PC-9 (cell line): ENCODE measurements around the gene GHR. TPM values are rescaled to one million over a fixed set of nuclear protein-coding genes. Genes with fewer than 3 reads are reported as not detected.

Experiments used
- BruUV-seq: library from RNA; stranded (reverse); fragments of 400-500 nt; replicated peaks from 2 replicates; lab custom pipeline; 2021; lab: Mats Ljungman, UMichigan
- CTCF ChIA-PET: fragments of 300-600 bp; sonication (Branson Sonifier 250); formaldehyde crosslinking; loops from one replicate; lab custom pipeline; 2022; ENCODE audit warnings: antibody characterized with exemption; lab: Charles Lee
- POLR2A ChIA-PET: fragments of 300-600 bp; sonication (Branson Sonifier 250); formaldehyde crosslinking; loops from one replicate; lab custom pipeline; 2022; ENCODE audit warnings: antibody characterized with exemption; ENCODE audit not compliant: unreplicated experiment; lab: Charles Lee
- DNase-seq, 2 experiments: peaks; one replicate each; pipeline versions ENCODE4 v3.0.0 to v3.0.0-alpha.2; 2015 to 2022; ENCODE audit warnings: mixed read lengths in 1 of 2
- H2AFZ ChIP-seq: fragments of 200-600 bp; sonication (generic); 2 replicates; pipeline ENCODE4 v1.8.1; 2017; ENCODE audit warnings: antibody characterized with exemption
- H3F3A ChIP-seq: fragments of 200-600 bp; sonication (generic); 2 replicates; pipeline ENCODE4 v1.8.1; 2017; ENCODE audit warnings: antibody characterized with exemption, mild to moderate bottlenecking, low read depth; ENCODE audit not compliant: insufficient read depth
- H3K27ac ChIP-seq: fragments of 200-600 bp; sonication (generic); 2 replicates; pipeline ENCODE4 v1.6.1; 2016; ENCODE audit warnings: mixed run types
- H3K27me3 ChIP-seq: fragments of 200-600 bp; sonication (generic); 2 replicates; pipeline ENCODE4 v1.6.1; 2016; ENCODE audit warnings: low read depth, mixed run types; ENCODE audit not compliant: insufficient read depth
- H3K36me3 ChIP-seq: fragments of 200-600 bp; sonication (generic); 2 replicates; pipeline ENCODE4 v1.6.1; 2016; ENCODE audit warnings: low read depth, mixed run types
- H3K4me1 ChIP-seq: fragments of 200-600 bp; sonication (generic); replicated peaks from 2 replicates; pipeline ENCODE4 v1.6.1; 2016; ENCODE audit warnings: mixed run types; ENCODE audit not compliant: insufficient read depth
- H3K4me2 ChIP-seq: fragments of 200-600 bp; sonication (generic); 2 replicates; pipeline ENCODE4 v1.6.1; 2017; ENCODE audit warnings: mixed run types
- H3K4me3 ChIP-seq: fragments of 200-600 bp; sonication (generic); 2 replicates; pipeline ENCODE4 v1.6.1; 2016; ENCODE audit warnings: mixed run types
- H3K79me2 ChIP-seq: fragments of 200-600 bp; sonication (generic); 2 replicates; pipeline ENCODE4 v1.6.1; 2017; ENCODE audit warnings: low read depth, mixed run types
- H3K9me2 ChIP-seq: fragments of 200-600 bp; sonication (generic); 2 replicates; pipeline ENCODE4 v1.8.1; 2017; ENCODE audit warnings: mild to moderate bottlenecking; ENCODE audit not compliant: insufficient read depth
- H3K9me3 ChIP-seq: fragments of 200-600 bp; sonication (generic); 2 replicates; pipeline ENCODE4 v1.8.1; 2016; ENCODE audit warnings: low read depth; ENCODE audit not compliant: insufficient read depth
- H4K20me1 ChIP-seq: fragments of 200-600 bp; sonication (generic); 2 replicates; pipeline ENCODE4 v1.8.1; 2017; ENCODE audit not compliant: insufficient read depth
- EZH2 ChIP-seq: fragments of 200-600 bp; sonication (generic); IDR thresholded peaks from 2 replicates; pipeline ENCODE4 v1.8.0; 2017; ENCODE audit warnings: antibody characterized with exemption, low read depth
- intact Hi-C: fragments of 100-400 bp; cut with micrococcal nuclease; formaldehyde crosslinking; loops from one replicate; pipeline ENCODE4 v1.10.0; 2022; ENCODE audit not compliant: unreplicated experiment
- total RNA-seq: library from RNA; stranded (reverse); gene quantifications from 2 replicates; pipeline ENCODE4 v1.2.3, GENCODE V29; 2021
- TF ChIP-seq, protein P1 (sequence below): fragments of 200-600 bp; sonication (generic); conservative IDR thresholded peaks from 2 replicates; pipeline ENCODE4 v1.6.1; 2017; ENCODE audit warnings: mixed run types, antibody characterized with exemption, mild to moderate bottlenecking, moderate library complexity

The GHR gene
- total RNA-seq, 1 experiment from 2014 or later = not detected

GRCh38 chr5:42629284-42629683 is 206.0 kb downstream of the GHR start:
- no TSS peak for BruUV-seq

DNA sequence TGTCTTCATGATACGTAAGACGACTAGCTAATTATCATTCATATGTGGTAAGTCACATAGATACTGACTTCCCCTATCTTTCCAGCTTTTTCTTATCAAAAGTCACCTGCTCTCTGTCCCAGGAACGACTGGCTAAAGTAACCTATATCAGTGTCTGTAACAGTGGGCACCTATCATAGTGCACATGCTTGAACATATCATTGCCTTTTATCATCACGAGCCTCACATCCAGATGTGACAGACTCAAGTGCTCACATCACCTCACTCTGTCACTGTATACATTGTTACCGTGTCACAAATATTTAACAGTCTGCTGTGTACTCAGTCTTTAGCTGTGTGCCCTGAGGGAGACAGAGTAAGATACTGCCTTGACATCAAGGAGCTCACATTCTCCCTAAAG is 208.0 kb downstream of the GHR start:
- ChIA-PET CTCF (no interaction called here), POLR2A (no interaction called here)
- no peaks in the 10 kb centered on the region for H3K27me3 ChIP-seq
- TF ChIP-seq EZH2 = no peak
- TF ChIP-seq, protein P1, sequence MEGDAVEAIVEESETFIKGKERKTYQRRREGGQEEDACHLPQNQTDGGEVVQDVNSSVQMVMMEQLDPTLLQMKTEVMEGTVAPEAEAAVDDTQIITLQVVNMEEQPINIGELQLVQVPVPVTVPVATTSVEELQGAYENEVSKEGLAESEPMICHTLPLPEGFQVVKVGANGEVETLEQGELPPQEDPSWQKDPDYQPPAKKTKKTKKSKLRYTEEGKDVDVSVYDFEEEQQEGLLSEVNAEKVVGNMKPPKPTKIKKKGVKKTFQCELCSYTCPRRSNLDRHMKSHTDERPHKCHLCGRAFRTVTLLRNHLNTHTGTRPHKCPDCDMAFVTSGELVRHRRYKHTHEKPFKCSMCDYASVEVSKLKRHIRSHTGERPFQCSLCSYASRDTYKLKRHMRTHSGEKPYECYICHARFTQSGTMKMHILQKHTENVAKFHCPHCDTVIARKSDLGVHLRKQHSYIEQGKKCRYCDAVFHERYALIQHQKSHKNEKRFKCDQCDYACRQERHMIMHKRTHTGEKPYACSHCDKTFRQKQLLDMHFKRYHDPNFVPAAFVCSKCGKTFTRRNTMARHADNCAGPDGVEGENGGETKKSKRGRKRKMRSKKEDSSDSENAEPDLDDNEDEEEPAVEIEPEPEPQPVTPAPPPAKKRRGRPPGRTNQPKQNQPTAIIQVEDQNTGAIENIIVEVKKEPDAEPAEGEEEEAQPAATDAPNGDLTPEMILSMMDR = no peak
- H3K9me2 ChIP-seq = no peaks in the 10 kb centered on the region
- H3K79me2 ChIP-seq = no peaks in the 10 kb centered on the region
- DNase-seq = no peak
- no TSS peak for BruUV-seq
- H3K4me3 ChIP-seq = no peak overlapping the region
- no peaks in the 10 kb centered on the region for H3K36me3 ChIP-seq
- no peak overlapping the region for H3K27ac ChIP-seq
- no peaks in the 10 kb centered on the region for H3K4me1 ChIP-seq
- H3K4me2 ChIP-seq = no peak overlapping the region
- no peaks in the 10 kb centered on the region for H3K9me3 ChIP-seq
- H3F3A ChIP-seq = no peaks in the 10 kb centered on the region
- H2AFZ ChIP-seq = no peak overlapping the region
- H4K20me1 ChIP-seq = no peaks in the 10 kb centered on the region
- intact Hi-C loops = loop anchor here (5.0 kb wide), 1 partner anchor 86 kb away; no protein-coding TSS in a partner anchor

More at GRCh38 chr5:42629284-42629683, 206.0 kb downstream of the GHR start:
- H4K20me1 ChIP-seq = no peaks in the 10 kb centered on the region
- TF ChIP-seq, protein P1 = no peak
- TF ChIP-seq EZH2 = no peak
- H3K9me3 ChIP-seq = no peaks in the 10 kb centered on the region
- H2AFZ ChIP-seq = no peak overlapping the region
- H3K9me2 ChIP-seq = no peaks in the 10 kb centered on the region
- H3K79me2 ChIP-seq = no peaks in the 10 kb centered on the region
- no peak overlapping the region for H3K4me2 ChIP-seq
- no peaks in the 10 kb centered on the region for H3K4me1 ChIP-seq
- no peaks in the 10 kb centered on the region for H3K27me3 ChIP-seq
- H3K36me3 ChIP-seq = no peaks in the 10 kb centered on the region
- no peaks in the 10 kb centered on the region for H3F3A ChIP-seq
- intact Hi-C loops = no loop called here
- ChIA-PET POLR2A (no interaction called here), CTCF (no interaction called here)
- no peak overlapping the region for H3K4me3 ChIP-seq
- no peak overlapping the region for H3K27ac ChIP-seq
- DNase-seq = no peak

DNA sequence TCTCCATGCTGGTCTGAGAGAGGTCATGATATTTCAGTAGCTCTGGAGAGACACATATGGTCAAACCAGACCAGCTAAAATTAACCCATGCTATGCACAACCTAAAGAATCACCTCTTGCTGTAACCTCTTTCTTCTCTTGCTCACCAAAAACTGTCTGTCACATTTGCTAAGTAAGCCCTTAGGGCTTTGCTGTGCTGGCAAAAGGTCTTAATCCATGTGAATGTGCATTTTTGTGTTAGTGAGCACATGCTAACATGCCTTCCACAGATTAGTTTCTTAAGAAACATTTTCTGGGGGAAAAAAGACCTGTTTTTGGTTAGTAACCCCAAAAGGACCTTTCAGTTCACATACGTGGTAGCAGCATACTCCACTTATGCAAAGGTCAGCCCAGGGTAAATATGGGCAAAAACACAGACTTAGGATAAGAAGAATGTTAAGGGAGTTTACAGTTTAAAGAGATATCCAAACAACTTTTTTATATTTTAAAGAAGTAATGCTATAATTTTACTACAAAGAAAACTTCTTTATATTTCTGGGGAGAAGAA is 209.2 kb downstream of the GHR start:
- Histone ChIP-seq H3K4me3 (no peak overlapping the region), H4K20me1 (no peaks in the 10 kb centered on the region; the same call in 1 of the 2 replicates), H3K27ac (no peak overlapping the region), H3K4me1 (no peaks in the 10 kb centered on the region), H3K9me2 (no peaks in the 10 kb centered on the region), H3K36me3 (no peaks in the 10 kb centered on the region), H3K27me3 (no peaks in the 10 kb centered on the region), H3K9me3 (no peaks in the 10 kb centered on the region), H3K79me2 (no peaks in the 10 kb centered on the region), H3K4me2 (no peak overlapping the region), H3F3A (no peaks in the 10 kb centered on the region), H2AFZ (no peak overlapping the region)
- TF ChIP-seq, protein P1 = no peak
- TF ChIP-seq EZH2 = no peak
- ChIA-PET POLR2A (no interaction called here), CTCF (no interaction called here)
- no TSS peak for BruUV-seq
- intact Hi-C loops = loop anchor here (5.0 kb wide), 1 partner anchor 85 kb away; no protein-coding TSS in a partner anchor
- no peak for DNase-seq
